H9 (cell line): ENCODE data around the gene WDR37. TPM values are rescaled to one million over a fixed set of nuclear protein-coding genes. Genes with fewer than 3 reads are reported as not detected.

Source experiments
- DNase-seq: peaks from one replicate; pipeline ENCODE4 v3.0.0-alpha.2; 2017
- H2AFZ ChIP-seq: one replicate; pipeline ENCODE4 v1.6.1; 2013; ENCODE audit warnings: mild to moderate bottlenecking, low read length, control low read depth, moderate library complexity
- H2AK5ac ChIP-seq: 2 replicates; pipeline ENCODE4 v1.6.1; 2013; ENCODE audit warnings: low read length, control low read depth, mixed read lengths; ENCODE audit not compliant: insufficient read length
- H2BK120ac ChIP-seq: one replicate; pipeline ENCODE4 v1.6.1; 2013; ENCODE audit warnings: low read depth, mild to moderate bottlenecking, low read length, control low read depth, inconsistent platforms; ENCODE audit not compliant: poor library complexity, severe bottlenecking
- H2BK12ac ChIP-seq: 2 replicates; pipeline ENCODE4 v1.6.1; 2013; ENCODE audit warnings: low read length, control low read depth, mixed read lengths, low read depth; ENCODE audit not compliant: insufficient read length
- H2BK15ac ChIP-seq: 2 replicates; pipeline ENCODE4 v1.6.1; 2013; ENCODE audit warnings: low read depth, low read length, control low read depth
- H2BK20ac ChIP-seq: one replicate; pipeline ENCODE4 v1.6.1; 2013; ENCODE audit warnings: low read depth, mild to moderate bottlenecking, low read length, control low read depth, inconsistent platforms; ENCODE audit not compliant: poor library complexity, severe bottlenecking
- H2BK5ac ChIP-seq: 2 replicates; pipeline ENCODE4 v1.6.1; 2013; ENCODE audit warnings: low read length, control low read depth, mixed read lengths; ENCODE audit not compliant: insufficient read length
- H3K14ac ChIP-seq: 2 replicates; pipeline ENCODE4 v1.6.1; 2013; ENCODE audit warnings: low read length, control low read depth; ENCODE audit not compliant: insufficient read depth
- H3K18ac ChIP-seq: 2 replicates; pipeline ENCODE4 v1.6.1; 2013; ENCODE audit warnings: low read depth, mild to moderate bottlenecking, mixed read lengths, low read length, control low read depth; ENCODE audit not compliant: insufficient read length
- H3K23ac ChIP-seq: 2 replicates; pipeline ENCODE4 v1.6.1; 2013; ENCODE audit warnings: low read length, control low read depth, mixed read lengths, low read depth; ENCODE audit not compliant: insufficient read length
- H3K23me2 ChIP-seq: 2 replicates; pipeline ENCODE4 v1.6.1; 2013; ENCODE audit warnings: low read depth, mild to moderate bottlenecking, mixed read lengths, low read length, control low read depth; ENCODE audit not compliant: insufficient read length, poor library complexity, severe bottlenecking
- H3K27ac ChIP-seq: 2 replicates; pipeline ENCODE4 v1.5.1; 2013; ENCODE audit warnings: low read length, control low read depth, mixed read lengths, low read depth; ENCODE audit not compliant: insufficient read length
- H3K27me3 ChIP-seq: 2 replicates; pipeline ENCODE4 v1.6.1; 2013; ENCODE audit warnings: low read length, control low read depth, inconsistent platforms; ENCODE audit not compliant: insufficient read depth
- H3K4ac ChIP-seq: 2 replicates; pipeline ENCODE4 v1.6.1; 2013; ENCODE audit warnings: low read depth, mild to moderate bottlenecking, control low read depth, inconsistent platforms, low read length, moderate library complexity
- H3K4me1 ChIP-seq: 2 replicates; pipeline ENCODE4 v1.6.1; 2013; ENCODE audit warnings: low read length, control low read depth, inconsistent platforms; ENCODE audit not compliant: insufficient read depth
- H3K4me2 ChIP-seq: 2 replicates; pipeline ENCODE4 v1.6.1; 2013; ENCODE audit warnings: low read length, control low read depth, mixed read lengths; ENCODE audit not compliant: insufficient read length, insufficient read depth
- H3K56ac ChIP-seq: 2 replicates; pipeline ENCODE4 v1.6.1; 2013; ENCODE audit warnings: low read depth, mild to moderate bottlenecking, mixed read lengths, low read length, control low read depth; ENCODE audit not compliant: insufficient read length
- H3K79me1 ChIP-seq: 2 replicates; pipeline ENCODE4 v1.6.1; 2013; ENCODE audit warnings: low read depth, mild to moderate bottlenecking, moderate library complexity, low read length, control low read depth, inconsistent platforms; ENCODE audit not compliant: insufficient read depth, poor library complexity, severe bottlenecking
- H3K79me2 ChIP-seq: 2 replicates; pipeline ENCODE4 v1.6.1; 2013; ENCODE audit warnings: low read length, control low read depth, inconsistent platforms; ENCODE audit not compliant: insufficient read depth
- H3K9ac ChIP-seq: 2 replicates; pipeline ENCODE4 v1.6.1; 2013; ENCODE audit warnings: low read length, control low read depth, mixed read lengths; ENCODE audit not compliant: insufficient read length; ENCODE audit errors: extremely low read depth
- H3K9me3 ChIP-seq: one replicate; pipeline ENCODE4 v1.6.1; 2013; ENCODE audit warnings: low read depth, low read length, inconsistent platforms; ENCODE audit not compliant: control insufficient read depth
- H3T11ph ChIP-seq: one replicate; pipeline ENCODE4 v1.6.1; 2013; ENCODE audit warnings: mild to moderate bottlenecking, low read length, control low read depth, inconsistent platforms
- H4K20me1 ChIP-seq: one replicate; pipeline ENCODE4 v1.6.1; 2013; ENCODE audit not compliant: control insufficient read depth, insufficient read length, insufficient read depth
- H4K5ac ChIP-seq: 2 replicates; pipeline ENCODE4 v1.6.1; 2013; ENCODE audit warnings: low read depth, mild to moderate bottlenecking, mixed read lengths, low read length, control low read depth; ENCODE audit not compliant: insufficient read length
- H4K8ac ChIP-seq: replicated peaks from 2 replicates; pipeline ENCODE4 v1.6.1; 2013; ENCODE audit warnings: low read length, control low read depth, mixed read lengths, low read depth; ENCODE audit not compliant: insufficient read length
- H4K91ac ChIP-seq: 2 replicates; pipeline ENCODE4 v1.6.1; 2013; ENCODE audit warnings: low read depth, mild to moderate bottlenecking, moderate library complexity, mixed read lengths, low read length, control low read depth; ENCODE audit not compliant: insufficient read length
- H3K27ac Mint-ChIP-seq, 3 experiments: 2 replicates in 2 of 3; 3 replicates in 1 of 3; pipeline ENCODE4 v1.8.0; 2020 to 2021; ENCODE audit warnings: mixed read lengths in 3 of 3, mild to moderate bottlenecking in 1 of 3, moderate library complexity in 1 of 3
- H3K27me3 Mint-ChIP-seq: 2 replicates; pipeline ENCODE4 v1.8.0; 2021; ENCODE audit warnings: low read depth, mild to moderate bottlenecking, moderate library complexity, mixed read lengths
- H3K36me3 Mint-ChIP-seq, 3 experiments: 2 replicates in 2 of 3; 3 replicates in 1 of 3; pipeline ENCODE4 v1.8.0; 2020 to 2021; ENCODE audit warnings: low read depth in 3 of 3, mixed read lengths in 3 of 3; ENCODE audit not compliant: insufficient read depth in 1 of 3
- H3K4me1 Mint-ChIP-seq, 2 experiments: 2 replicates each; pipeline ENCODE4 v1.8.0; 2020; ENCODE audit warnings: mixed read lengths in 2 of 2
- H3K4me3 Mint-ChIP-seq, 2 experiments: 2 replicates in 1 of 2; 3 replicates in 1 of 2; pipeline ENCODE4 v1.8.0; 2020 to 2021; ENCODE audit warnings: mild to moderate bottlenecking in 2 of 2, mixed read lengths in 2 of 2, moderate library complexity in 1 of 2
- H3K9me3 Mint-ChIP-seq, 2 experiments: 2 replicates in 1 of 2; 3 replicates in 1 of 2; pipeline ENCODE4 v1.8.0; 2020; ENCODE audit warnings: mild to moderate bottlenecking in 2 of 2, mixed read lengths in 2 of 2, moderate library complexity in 1 of 2
- CTCF ChIP-seq: fragments of 200-600 bp; sonication (generic); conservative IDR thresholded peaks from 3 replicates; pipeline ENCODE4 v1.8.0; 2021; ENCODE audit warnings: antibody characterized with exemption, mild to moderate bottlenecking
- WGBS: extraction: QIAGEN DNeasy Blood & Tissue Kit; methylation state at CpG from one replicate; pipeline ENCODE4 v1.1.7; 2013; ENCODE audit warnings: missing lambda C conversion rate, low lambda C conversion rate, mixed read lengths; ENCODE audit not compliant: insufficient read length; ENCODE audit errors: extremely low coverage; 5-methylcytosine and 5-hydroxymethylcytosine counted together
- total RNA-seq: library from RNA; stranded (reverse); gene quantifications from 2 replicates; pipeline ENCODE4 v1.2.1, GENCODE V29; 2021

The WDR37 gene
- total RNA-seq, 1 experiment from 2014 or later: 13.1 TPM

GRCh38 chr10:1149793-1150637, 93.8 kb downstream of the WDR37 start:
- Histone ChIP-seq H3K79me2 (no peaks in the 10 kb centered on the region), H2AK5ac (no peak overlapping the region), H3K27ac (no peak overlapping the region), H4K91ac (no peak overlapping the region), H2BK5ac (no peak overlapping the region), H2BK15ac (no peak overlapping the region), H3K56ac (no peak overlapping the region), H2BK12ac (no peak overlapping the region), H4K5ac (no peak overlapping the region), H3K23ac (no peak overlapping the region), H3K79me1 (no peaks in the 10 kb centered on the region), H3K4me2 (no peak overlapping the region), H3K18ac (no peak overlapping the region), H3K27me3 (no peaks in the 10 kb centered on the region), H3K23me2 (no peaks in the 10 kb centered on the region), H3K14ac (no peak overlapping the region), H2AFZ (no peak overlapping the region), H4K20me1 (no peaks in the 10 kb centered on the region), H2BK20ac (no peak overlapping the region), H2BK120ac (no peak overlapping the region), H3T11ph (no peak overlapping the region), H3K4ac (no peak overlapping the region), H3K4me1 (no peaks in the 10 kb centered on the region), H3K9ac (no peak overlapping the region), H3K9me3 (no peaks in the 10 kb centered on the region), H4K8ac (no peak overlapping the region)
- no peak overlapping the region for H3K4me3 Mint-ChIP-seq
- no CpG with 5 or more reads among the region's 23 CpGs for WGBS
- peaks cover 6 to 8% of the 10 kb centered on the region in 2 experiments; a peak in 4 of 5 replicates for H3K9me3 Mint-ChIP-seq
- peaks cover 5% of the 10 kb centered on the region for H3K27me3 Mint-ChIP-seq
- DNase-seq: no peak
- no peak for TF ChIP-seq CTCF
- peaks cover 4 to 5% of the 10 kb centered on the region in 2 experiments for H3K4me1 Mint-ChIP-seq
- peaks cover 0 to 9% (median 0%) of the 10 kb centered on the region in 3 experiments; a peak in 3 of 7 replicates for H3K36me3 Mint-ChIP-seq
- H3K27ac Mint-ChIP-seq: no peak overlapping the region
